ENCODE measurements around the gene CALML3.

Gene CALML3

DNA sequence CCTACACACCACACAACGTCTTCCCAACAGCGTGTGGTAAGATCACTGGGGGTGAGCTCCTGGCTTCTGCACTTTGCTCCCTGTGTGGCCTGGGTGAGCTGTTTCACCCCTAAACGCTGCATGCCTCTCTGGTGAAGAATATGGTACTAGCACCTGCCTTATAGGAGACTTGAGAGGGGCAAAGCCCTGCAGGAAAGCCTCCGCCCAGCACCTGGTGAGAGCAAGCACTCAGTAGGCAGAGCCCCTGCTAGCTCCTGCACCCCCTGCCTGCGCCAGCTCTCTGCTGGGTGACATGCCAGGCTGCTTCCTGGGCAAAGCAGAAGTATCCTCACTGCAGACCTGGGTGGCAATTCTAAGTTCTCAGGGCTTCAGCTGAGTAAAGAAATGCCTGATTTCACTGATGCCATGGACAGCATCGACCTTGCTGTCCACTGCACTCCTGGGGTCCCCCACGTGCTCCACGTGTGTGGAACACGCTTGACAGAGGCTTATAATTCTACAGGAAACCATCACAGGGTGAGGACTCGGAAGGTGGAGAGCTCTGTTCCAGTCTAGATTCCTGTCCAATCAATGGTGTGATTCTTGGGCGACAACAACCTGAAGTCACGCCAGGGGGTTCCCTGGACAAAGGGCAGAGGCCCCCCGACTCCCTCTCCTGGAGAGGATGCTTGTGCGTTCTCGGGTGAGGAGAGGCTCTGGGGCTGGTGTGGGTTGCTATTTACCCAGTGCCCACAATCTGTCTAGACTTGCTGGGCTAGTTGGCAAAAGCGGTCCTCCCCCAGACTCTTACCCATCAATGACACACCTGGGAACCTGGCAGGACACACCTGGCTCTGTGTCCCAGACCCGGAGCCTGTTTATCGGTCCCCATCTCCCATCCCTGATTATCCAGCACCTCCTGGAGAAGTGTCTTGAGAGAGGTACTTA lies 20.4 kb upstream of the CALML3 start:
- H3K4me3 ChIP-seq (ENCODE audit: low read depth, low read length) = no peak overlapping the region
- DNase-seq (ENCODE audit: low read depth) = no peak

DNA sequence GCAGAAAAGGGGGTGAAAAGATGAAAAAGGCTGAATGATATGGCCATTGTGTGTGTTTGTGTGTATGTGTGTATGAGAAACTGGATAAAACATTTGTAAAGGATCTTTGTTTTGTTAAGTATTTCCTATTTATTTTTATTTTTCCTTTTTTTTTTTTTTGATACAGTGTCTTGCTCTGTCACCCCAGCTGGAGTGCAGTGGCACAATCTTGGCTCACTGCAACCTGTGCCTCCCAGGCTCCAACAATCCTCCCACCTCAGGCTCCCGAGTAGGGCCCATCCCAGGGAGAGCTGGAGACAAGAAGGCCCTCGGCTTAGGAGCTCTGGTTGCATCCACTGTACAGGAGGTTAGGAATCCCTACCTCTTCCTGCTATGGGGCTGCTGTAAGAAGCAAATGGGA lies 18.5 kb upstream of the CALML3 start:
- H3K4me3 ChIP-seq (ENCODE audit: low read depth, low read length) = no peak overlapping the region
- DNase-seq (ENCODE audit: low read depth) = no peak

DNA sequence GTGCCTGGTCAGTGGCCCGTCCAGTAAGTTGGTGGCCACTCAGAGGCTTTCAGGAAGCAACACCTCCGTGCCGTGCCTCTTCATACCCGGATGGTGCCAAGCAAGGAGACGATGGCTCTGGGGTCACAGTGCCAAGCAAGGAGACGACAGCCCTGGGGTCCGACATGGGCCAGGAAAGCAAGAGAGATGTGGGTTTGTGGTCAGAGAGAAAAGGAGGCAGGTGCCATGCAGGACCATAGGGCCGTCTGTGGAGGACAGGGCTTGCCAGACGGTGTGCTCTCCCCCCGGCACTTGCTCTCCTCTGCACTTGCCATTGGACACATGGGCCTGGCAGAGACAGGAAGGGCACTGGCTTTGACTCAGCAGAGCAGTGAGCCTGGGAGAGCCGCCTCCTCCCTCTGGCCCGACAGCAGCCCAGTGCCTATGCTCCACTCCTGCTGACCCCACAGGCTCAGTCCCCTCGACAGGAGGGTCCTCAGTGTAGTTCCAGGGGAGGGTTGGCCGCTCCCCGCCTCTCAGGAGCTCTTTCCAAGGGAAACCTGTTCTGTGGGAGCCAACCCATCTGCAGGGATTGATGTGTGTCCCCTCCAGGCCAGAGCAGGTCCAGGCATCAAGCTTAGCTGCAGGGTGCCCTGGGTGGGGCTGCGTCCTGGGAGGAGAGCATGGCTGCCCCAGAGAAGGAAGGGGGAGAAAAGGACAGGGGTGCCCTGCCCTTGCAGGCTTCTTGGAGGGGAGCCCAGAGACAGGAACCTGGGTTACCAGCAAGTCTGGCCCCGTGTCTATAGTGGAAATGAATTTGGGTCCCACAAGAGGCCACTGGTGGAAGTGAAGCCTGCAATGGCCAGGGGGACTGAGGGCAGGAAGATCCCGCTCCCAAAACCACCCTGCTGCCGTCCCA lies 17.8 kb upstream of the CALML3 start:
- H3K4me3 ChIP-seq (ENCODE audit: low read depth, low read length) = no peak overlapping the region
- DNase-seq (ENCODE audit: low read depth) = no peak

DNA sequence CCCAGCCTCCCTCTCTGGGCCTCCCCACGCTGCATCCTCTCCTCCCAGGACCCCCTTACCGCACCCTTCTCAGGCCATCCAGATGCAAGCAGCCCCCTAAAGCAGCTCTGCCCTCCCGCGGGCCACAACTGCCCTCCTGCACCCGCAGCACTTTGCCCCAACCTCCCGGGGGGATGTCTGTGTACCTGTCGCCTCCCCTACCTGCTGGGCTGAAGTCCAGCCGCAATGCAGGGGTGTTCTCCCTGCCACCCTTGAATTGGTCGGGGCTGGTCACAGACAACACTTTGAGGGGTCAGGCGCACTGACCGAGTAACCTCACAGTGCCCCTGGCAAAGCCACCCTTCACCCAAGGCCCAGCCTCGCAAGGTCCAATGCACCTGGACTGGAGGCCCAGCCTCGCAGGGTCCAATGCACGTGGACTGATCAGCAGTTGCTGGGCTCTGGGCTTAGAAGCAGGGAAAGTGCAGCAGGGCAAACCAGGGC lies 17.1 kb upstream of the CALML3 start:
- no peak for DNase-seq (ENCODE audit: low read depth)
- no peak overlapping the region for H3K4me3 ChIP-seq (ENCODE audit: low read depth, low read length)

DNA sequence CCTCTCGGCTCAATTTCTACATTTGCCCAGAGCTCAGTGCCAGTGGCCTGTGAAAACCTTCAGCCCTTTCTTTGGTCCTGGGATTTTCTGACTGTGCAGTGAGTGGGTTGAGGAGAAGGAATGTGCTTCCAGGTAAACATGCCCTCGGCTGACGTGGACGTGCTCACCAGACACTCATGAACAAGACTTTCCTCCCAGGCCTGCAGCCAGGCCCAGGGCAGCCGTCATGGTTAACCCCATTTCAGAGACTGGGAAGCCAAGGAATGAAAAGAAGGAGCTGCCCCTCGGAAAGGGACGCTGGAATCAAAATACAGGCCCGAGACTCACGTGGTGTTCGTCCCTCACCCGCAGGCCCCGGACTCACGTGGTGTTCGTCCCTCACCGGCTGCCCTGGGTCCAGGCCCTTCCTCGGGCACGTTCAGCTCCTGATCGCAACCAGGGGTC lies 16.6 kb upstream of the CALML3 start:
- no peak for DNase-seq (ENCODE audit: low read depth)
- H3K4me3 ChIP-seq (ENCODE audit: low read depth, low read length) = no peak overlapping the region

DNA sequence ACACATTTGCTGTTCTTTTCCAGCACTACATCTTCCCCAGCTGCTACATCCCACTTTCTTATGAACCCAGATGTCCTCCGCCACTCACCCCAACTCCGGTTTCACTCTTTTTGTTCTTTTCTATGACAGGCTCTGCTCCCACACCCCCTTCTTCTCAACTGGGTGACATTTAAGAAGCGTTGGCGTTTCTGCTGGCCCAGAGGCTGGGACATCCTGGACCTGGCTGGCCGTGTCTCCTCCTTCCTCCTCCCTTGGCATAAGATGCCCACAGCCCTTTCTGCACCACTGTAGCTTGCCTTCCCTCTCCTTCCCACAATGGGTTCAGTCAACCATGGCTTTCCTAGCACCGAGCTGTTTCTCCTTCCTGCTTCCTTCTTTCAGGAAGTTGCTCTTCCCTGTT lies 16.0 kb upstream of the CALML3 start:
- no peak overlapping the region for H3K4me3 ChIP-seq (ENCODE audit: low read depth, low read length)
- DNase-seq (ENCODE audit: low read depth) = no peak

DNA sequence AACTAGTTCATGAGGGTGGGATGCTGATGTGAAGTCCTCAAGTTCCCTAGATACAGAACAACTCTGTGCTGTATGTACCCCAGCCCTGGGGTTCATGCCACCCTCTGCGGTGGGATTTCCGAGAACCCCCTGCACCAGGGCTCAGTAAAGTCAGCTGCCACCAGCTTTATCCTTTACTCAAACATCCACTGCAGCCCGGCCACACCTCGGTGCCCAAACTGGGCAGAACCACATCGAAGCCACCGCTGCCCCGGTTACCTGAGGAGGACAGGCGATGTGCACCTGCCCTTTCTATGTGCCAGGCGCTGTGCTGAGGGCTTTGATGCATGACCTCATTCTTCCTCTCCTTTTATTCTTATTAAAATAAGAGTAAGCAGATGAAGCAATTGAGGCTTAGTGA lies 15.5 kb upstream of the CALML3 start:
- DNase-seq (ENCODE audit: low read depth) = no peak
- H3K4me3 ChIP-seq (ENCODE audit: low read depth, low read length) = no peak overlapping the region

DNA sequence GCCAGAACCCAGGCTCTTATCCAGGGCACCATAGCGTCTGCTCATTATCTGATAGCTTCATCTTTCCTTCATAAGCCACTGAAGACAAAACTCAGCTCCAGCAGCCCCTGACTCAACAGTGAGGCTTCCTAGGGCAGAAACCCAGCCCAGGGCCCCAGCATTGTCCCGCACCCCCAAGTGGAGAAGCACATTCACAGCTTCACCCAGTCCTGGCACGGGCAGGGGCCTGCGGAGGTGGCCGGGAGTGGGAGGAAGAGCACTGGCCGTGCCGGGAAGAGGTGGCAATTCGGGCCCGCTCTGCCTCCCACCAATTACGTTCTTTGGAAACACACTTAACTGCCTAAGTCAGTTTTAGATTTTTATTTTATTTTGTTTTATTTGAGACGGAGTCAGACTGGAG lies 15.1 kb upstream of the CALML3 start:
- no peak for DNase-seq (ENCODE audit: low read depth)
- H3K4me3 ChIP-seq (ENCODE audit: low read depth, low read length) = no peak overlapping the region

DNA sequence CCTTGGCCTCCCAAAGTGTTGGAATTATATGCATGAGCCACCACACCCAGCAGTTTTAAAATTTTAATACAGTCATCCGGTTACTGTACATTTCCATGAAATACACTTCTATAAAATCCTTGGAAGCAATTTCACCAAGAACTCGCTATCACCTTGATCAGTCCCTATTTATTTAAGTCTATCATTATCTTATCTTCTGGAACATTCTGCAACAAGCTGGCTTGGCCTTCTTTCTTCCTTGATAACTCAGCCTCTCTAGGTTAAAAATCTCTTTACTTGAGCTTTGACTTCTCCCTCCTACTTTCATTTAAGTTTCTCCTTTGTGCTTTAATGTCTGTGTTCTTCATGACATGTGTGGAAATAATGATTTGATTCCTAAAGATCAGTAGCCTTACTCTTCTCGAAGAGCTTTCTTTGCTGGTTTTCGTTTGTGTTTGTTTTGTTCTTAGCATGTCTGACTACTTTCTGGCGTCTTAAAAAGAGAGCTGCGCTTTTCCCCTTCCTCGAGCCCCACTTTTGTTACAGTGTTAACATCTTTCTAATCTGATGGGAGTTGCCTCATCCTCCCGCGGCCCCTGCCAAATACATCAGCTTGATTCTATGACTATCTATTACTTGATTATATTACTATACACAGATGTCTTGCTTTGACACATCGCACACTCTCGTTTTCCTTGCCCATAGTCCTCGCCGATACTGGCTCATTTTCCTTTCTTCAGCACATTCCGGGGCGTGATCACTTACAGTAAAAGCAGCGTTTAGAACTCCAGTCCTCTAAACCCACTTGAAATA lies 14.3 kb upstream of the CALML3 start:
- H3K4me3 ChIP-seq (ENCODE audit: low read depth, low read length) = no peak overlapping the region
- no peak for DNase-seq (ENCODE audit: low read depth)

DNA sequence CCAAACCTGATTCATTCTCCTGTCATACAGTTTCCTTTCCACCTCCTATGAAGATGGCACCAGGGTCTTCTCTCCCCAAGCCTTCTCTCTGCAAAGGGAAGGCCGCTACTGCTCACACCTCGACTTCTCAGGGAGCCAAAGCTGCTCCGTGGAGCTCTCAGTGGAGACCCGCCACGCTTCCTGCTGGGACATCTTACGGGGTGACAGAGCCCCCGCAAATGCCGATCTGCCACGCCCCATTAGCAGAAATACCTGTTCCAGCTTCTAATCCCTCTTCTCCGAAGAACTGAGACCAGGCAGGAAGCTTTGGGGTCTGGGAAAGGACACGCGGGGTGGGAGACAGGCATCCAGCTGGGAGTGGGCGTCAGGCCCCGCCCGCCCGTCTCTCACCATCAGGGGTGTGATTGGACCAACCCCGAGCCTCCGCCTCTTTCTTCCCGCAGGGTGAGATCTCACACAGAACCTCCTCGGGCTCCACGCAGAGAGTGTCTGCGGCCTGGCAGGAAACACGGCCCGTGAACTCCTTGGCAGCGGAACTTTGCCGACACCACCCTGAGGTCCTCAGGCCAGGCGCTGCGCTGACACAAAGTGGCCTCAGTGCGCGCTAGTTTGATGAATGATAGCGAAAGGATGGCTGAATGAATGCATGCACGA lies 13.4 kb upstream of the CALML3 start:
- no peak overlapping the region for H3K4me3 ChIP-seq (ENCODE audit: low read depth, low read length)
- no peak for DNase-seq (ENCODE audit: low read depth)

DNA sequence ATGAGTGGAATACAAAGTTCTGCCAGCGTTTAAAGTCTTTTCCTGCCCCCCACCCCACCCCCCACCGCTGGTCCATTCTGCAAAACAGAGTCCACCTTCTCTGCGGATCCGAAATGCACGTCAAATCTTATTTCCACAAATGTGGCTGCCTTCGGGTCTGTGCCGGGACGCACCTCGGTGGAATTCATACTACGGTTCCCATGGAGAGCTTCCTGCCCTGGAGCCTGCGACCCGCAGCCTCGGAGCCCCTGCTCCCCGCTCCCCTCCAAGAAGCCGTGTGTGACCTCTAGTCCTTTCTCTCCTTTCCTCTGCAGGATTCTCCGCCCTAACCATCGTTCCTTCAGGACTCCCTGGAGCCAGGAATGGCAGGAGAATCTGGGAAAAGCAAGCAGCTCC lies 12.9 kb upstream of the CALML3 start:
- H3K4me3 ChIP-seq (ENCODE audit: low read depth, low read length) = no peak overlapping the region
- DNase-seq (ENCODE audit: low read depth) = no peak

DNA sequence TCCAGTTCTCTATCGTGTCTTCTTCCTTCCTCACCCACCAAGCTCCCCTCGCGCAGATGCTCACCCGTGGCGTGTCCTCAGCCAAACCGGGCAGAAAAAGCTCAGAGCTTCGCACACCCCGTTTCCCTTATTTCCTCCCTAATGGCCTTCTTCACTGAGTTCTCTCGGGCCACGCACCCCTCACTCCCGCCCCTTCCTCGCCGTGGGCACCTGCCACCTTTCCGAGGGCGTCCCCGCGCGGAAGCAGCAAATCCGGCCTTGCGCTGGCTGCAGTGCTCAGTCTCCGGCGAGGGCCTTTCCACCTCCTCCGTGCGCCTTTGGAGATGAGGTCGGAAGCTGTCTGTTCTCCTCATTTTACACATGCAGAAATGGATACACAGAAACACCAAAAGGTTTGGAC lies 12.4 kb upstream of the CALML3 start:
- DNase-seq (ENCODE audit: low read depth) = no peak
- no peak overlapping the region for H3K4me3 ChIP-seq (ENCODE audit: low read depth, low read length)

DNA sequence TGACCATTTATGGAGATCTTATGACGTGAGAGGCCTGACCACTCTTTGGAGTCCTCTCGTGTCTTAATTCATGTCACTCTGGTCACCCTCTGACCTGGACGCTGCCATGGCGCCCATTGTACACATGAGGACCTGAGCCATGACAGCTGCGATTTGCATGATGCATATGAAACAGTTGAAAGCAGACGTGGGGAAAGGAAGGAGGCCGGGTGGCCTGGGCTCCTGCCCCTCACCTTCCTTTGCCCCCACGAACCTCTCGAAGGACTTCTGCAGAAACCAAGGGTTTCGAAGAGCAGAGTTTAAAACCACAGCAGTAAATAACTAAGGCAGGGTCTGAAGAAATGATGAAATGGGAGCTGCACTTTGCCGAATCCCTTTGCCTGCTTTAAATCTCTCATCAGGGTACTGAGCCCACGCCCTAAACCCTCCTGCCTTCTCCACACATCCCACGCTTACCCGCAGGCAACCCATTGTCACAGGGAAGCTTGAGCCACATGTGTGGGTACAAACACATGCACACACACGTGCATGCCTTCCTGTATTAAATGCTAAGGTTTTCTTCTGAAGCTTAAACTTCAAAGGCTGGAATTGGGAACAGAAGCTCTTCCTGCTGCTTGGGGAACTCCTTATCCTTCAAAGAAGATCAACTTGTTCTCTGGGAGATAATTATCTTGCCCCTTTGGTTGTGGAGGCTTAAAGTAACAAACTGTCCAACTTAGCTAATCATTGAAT lies 11.7 kb upstream of the CALML3 start:
- DNase-seq (ENCODE audit: low read depth) = no peak
- H3K4me3 ChIP-seq (ENCODE audit: low read depth, low read length) = no peak overlapping the region

DNA sequence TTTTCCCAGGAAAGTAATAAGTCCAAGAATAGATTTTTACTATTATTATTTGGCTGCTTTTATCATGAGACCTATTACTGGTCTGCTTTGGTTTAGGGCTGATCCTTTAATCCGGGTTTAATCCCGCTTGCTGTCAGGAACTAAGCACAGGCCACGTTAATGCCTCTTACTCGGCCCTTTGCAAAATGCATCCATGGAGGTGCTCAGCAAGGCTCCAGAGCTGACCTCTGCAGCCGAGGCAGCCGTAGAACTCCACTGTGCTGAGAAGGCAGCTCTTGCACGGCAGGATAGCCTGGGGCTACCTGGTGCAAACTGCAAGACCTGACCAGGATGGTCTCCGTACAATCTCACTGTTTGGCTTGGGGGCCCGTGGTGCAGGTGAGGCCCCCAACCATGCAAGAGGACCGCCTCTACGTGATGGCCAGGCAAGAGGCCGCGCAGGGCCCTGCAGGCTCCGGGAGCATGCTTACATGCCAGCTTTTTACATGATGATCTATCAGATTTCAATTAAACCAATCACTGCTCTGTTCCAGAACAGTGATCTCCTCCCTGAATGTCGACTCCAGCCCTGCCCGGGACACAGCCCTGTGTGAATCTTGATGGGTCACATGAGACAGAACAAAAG lies 10.4 kb upstream of the CALML3 start:
- H3K4me3 ChIP-seq (ENCODE audit: low read depth, low read length) = no peak overlapping the region
- DNase-seq (ENCODE audit: low read depth) = no peak

DNA sequence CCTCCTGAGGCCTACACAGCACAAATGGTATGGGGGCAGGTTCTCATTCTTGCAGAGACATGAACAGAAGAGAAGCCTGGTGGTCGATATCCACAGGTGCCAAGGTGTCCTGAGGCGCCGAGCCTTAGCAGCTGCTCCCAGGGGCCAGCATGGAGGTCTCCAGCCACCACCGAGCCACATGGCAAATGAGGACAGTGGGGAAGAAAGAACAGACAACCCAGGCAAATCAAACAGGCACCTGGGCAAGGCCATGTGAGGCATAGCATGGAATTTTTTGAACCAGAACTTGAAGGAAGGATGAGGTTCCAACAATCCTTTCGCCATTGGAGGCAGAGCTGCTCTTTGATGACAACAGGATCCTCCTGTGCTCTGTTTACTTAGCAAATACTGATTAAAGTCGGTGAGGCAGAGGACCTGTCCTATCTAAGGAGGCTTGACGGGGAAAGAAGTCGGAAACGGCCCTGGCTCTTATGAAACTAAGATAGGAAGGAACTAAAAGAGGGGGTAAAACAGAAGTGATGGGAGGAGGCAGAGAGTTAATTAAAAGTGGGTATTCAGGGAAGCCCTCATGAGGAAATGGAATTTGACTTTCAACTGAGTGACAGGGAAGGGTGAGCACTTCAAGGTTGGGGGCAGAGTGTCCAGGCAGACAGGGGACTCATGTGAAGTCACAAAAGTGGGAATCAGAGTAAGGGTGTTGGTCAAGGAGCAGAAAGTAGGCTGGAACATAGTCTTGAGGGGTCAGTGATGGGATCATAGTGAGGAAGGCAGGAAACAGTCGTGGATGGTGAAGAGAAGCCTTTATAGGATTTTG lies 8.6 kb upstream of the CALML3 start:
- no peak overlapping the region for H3K4me3 ChIP-seq (ENCODE audit: low read depth, low read length)
- DNase-seq (ENCODE audit: low read depth) = no peak

DNA sequence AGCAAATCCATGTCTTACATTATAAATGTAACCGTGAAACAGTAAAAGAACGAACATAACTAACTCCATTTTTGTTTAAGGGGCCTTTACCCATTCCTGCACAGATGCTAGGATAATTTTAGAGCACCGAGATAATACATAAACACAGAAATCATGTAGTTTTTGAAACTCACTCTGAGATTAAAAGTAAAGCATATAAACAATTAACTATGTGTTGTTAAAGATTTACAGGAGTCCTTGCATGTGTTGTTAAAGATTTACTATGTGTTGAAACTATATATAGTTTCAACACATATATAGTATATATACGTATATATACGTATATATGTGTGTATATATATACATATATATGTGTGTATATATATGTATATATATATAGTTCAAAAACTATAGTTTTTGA lies 7.2 kb upstream of the CALML3 start:
- no peak for DNase-seq (ENCODE audit: low read depth)
- no peak overlapping the region for H3K4me3 ChIP-seq (ENCODE audit: low read depth, low read length)

DNA sequence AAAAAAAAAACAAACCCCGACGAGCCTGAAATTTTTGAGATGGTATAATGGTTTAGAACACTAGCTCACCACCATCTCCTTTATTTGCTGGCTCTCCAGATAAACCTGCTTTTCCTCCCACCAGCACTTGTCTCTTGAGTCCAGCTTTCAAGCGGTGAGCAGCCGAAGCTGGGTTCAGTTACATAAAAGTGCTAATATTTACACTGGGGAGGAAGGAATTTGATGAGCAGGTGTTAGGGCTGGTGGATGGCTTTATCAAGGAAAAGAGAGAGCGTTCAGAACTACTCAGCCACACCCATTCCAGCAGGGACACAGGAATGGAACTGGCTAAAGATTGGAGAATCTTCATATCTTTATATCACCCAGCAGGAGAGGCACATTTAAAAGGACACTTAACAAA lies 6.6 kb upstream of the CALML3 start:
- H3K4me3 ChIP-seq (ENCODE audit: low read depth, low read length) = no peak overlapping the region
- no peak for DNase-seq (ENCODE audit: low read depth)

Measured in skeletal muscle cell (primary cell).